Measurements from ENCODE around the gene RTN4R. TPM values are rescaled to one million over a fixed set of nuclear protein-coding genes. Genes with fewer than 3 reads are reported as not detected.

RTN4R gene
- total and polyA plus RNA-seq, 9 of the 15 experiments (the other 6 are each of a cell fraction or from before 2014, with no cell fraction given) = 0.04 to 2.8 (median 1.4) TPM; not detected in 3

DNA sequence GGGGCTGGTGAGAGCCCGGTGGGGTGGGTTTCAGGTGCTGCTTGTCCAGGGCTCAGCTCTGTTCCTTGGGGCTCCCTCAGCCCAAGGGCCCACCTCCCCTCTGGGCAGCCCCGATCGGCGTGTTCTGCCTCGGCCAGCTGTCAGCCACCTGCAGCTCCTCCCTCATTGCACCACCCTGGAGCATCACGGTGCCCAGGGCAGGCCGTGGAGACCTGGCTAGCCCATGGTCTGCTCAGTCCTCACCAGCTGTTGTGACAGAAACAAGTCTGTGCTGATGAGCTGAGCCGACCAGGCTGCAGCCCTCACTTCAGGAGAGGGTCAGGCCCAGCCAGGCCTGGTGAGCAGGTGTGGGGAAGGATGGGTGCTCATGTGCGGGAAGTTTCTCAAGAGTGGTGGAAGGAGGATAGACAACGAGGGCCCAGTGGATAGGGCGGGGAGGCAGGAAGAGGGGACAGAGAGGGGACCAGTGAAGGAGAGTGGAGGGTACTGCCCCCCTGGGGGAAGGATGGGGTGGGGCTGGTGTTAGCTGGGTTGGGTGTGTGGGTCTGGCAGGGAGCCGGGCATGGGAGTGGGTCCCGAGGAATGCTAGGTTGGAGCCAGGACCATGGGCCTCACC, 16.5 kb upstream of the RTN4R start (continued):
- TF ChIP-seq, protein P1, sequence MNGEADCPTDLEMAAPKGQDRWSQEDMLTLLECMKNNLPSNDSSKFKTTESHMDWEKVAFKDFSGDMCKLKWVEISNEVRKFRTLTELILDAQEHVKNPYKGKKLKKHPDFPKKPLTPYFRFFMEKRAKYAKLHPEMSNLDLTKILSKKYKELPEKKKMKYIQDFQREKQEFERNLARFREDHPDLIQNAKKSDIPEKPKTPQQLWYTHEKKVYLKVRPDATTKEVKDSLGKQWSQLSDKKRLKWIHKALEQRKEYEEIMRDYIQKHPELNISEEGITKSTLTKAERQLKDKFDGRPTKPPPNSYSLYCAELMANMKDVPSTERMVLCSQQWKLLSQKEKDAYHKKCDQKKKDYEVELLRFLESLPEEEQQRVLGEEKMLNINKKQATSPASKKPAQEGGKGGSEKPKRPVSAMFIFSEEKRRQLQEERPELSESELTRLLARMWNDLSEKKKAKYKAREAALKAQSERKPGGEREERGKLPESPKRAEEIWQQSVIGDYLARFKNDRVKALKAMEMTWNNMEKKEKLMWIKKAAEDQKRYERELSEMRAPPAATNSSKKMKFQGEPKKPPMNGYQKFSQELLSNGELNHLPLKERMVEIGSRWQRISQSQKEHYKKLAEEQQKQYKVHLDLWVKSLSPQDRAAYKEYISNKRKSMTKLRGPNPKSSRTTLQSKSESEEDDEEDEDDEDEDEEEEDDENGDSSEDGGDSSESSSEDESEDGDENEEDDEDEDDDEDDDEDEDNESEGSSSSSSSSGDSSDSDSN (IDR thresholded peaks at IDR 0.05; ENCODE audit: borderline replicate concordance in 1 of 2, low read depth in 2 of 2, low read length in 2 of 2) = peak; percentile 48 to 78; a peak in 3 of 4 replicates
- TF ChIP-seq POLR2AphosphoS5 (IDR thresholded peaks at IDR 0.05; ENCODE audit: control insufficient read depth, insufficient read depth, low read depth, low read length) = no peak
- TF ChIP-seq ARID1B (IDR thresholded peaks at IDR 0.05) = no peak
- no peak for TF ChIP-seq KDM4B (IDR thresholded peaks at IDR 0.05; ENCODE audit: borderline replicate concordance in 2 of 2, low read depth in 1 of 2)
- TF ChIP-seq KAT2B (IDR thresholded peaks at IDR 0.05; ENCODE audit: low read depth, low read length) = no peak

DNA sequence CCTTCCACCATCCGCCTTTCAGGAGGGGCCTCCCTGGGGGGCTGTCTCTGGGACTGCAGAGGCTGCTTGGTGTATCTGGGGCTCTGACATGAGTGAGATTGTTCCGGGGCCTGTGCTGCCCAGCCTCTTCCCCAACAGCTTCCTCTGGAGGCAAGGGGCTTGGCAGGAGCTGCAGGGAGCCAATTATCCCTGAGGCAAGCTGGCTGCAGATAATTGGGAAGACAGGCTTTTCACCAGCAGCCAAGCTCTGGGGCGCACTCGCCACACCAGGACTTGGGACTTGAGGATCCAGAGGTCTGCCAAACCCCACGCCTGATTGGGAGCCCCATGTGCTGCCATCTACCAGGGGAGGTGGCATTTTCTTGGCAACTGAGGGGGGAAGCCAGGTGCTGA, 15.6 kb upstream of the RTN4R start:
- H3K4me1 ChIP-seq (replicated peaks in 1 of 2; ENCODE audit: control insufficient read depth in 2 of 2, insufficient read depth in 2 of 2, low read length in 2 of 2) = peaks cover 0 to 25% of the 10 kb centered on the region in 2 experiments; a peak in 3 of 5 replicates
- intact Hi-C loops (cut with micrococcal nuclease) (no loop called here), in situ Hi-C loops (cut with MboI) (no loop called here)
- H3K9me1 ChIP-seq (ENCODE audit: control insufficient read depth, insufficient read depth, low read length) = peaks cover 2% of the 10 kb centered on the region
- FAIRE-seq (no peak), ATAC-seq (no peak), DNase-seq (ENCODE audit: extremely low read depth in 1 of 4, low spot score in 3 of 4) (peak in 1 of 4 experiments; percentile 27)
- CTCF ChIA-PET (ENCODE audit: low intra/inter-chr PET ratio) = interaction anchor here (4.8 kb wide), 1 partner anchor 126 kb away, joined by 126 read pairs; no protein-coding TSS in a partner anchor
- H3K27me3 ChIP-seq (ENCODE audit: control insufficient read depth in 2 of 2, insufficient read depth in 2 of 2, low read length in 2 of 2) = peaks cover 20 to 68% of the 10 kb centered on the region in 2 experiments; a peak in 4 of 5 replicates
- H3K9me3 ChIP-seq (replicated peaks; ENCODE audit: control insufficient read depth, insufficient read depth, low read depth, low read length) = no peaks in the 10 kb centered on the region
- H3K9ac ChIP-seq (ENCODE audit: insufficient read depth in 1 of 2, low read depth in 2 of 2, low read length in 2 of 2) = peak overlapping the region in 1 of 2 experiments; percentile 2; a peak in 1 of 4 replicates
- no TSS peak for BruUV-seq (replicated peaks)
- no peak overlapping the region for H3K4me2 ChIP-seq (ENCODE audit: insufficient read depth, low read length)
- H4K20me1 ChIP-seq (replicated peaks; ENCODE audit: control insufficient read depth, insufficient read depth, low read length) = peaks cover 28% of the 10 kb centered on the region
- H3K36me3 ChIP-seq (ENCODE audit: control insufficient read depth, insufficient read depth, low read length) = no peaks in the 10 kb centered on the region
- no peak overlapping the region for H3K4me3 ChIP-seq
- no peak overlapping the region for H3K27ac ChIP-seq (ENCODE audit: extremely low read depth, low read depth, low read length)
- no peaks in the 10 kb centered on the region for H3K79me2 ChIP-seq (ENCODE audit: control insufficient read depth, insufficient read depth, low read length)
- under 1% methylated on average over 5 of the region's 5 CpGs for WGBS (ENCODE audit: insufficient coverage, low coverage, missing lambda C conversion rate)
- POLR2A ChIA-PET = interaction anchor here (0.6 to 1.9 kb wide), 11 partner anchors 8 to 166 kb away, joined by 3 to 8 read pairs (median 4); partner anchors contain the start of gene TRMT2A
- no peak overlapping the region for H2AFZ ChIP-seq (ENCODE audit: low read depth, low read length)
- TF ChIP-seq, protein P2, sequence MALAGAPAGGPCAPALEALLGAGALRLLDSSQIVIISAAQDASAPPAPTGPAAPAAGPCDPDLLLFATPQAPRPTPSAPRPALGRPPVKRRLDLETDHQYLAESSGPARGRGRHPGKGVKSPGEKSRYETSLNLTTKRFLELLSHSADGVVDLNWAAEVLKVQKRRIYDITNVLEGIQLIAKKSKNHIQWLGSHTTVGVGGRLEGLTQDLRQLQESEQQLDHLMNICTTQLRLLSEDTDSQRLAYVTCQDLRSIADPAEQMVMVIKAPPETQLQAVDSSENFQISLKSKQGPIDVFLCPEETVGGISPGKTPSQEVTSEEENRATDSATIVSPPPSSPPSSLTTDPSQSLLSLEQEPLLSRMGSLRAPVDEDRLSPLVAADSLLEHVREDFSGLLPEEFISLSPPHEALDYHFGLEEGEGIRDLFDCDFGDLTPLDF (CRISPR knock-in tag; IDR thresholded peaks at IDR 0.05) = no peak
- peak; percentile 86 for TF ChIP-seq SETDB1 (IDR thresholded peaks at IDR 0.05; ENCODE audit: low read length)
- 0 out of 2 replicates have a peak, but pooled peaks have one; percentile 17 for TF ChIP-seq MBD2 (IDR thresholded peaks at IDR 0.05; ENCODE audit: borderline replicate concordance, low read depth)
- no peak for TF ChIP-seq ZEB2 (IDR thresholded peaks at IDR 0.05)
- TF ChIP-seq HMGN3 (IDR thresholded peaks at IDR 0.05; ENCODE audit: borderline replicate concordance, extremely low read depth, insufficient read length, low read depth, low read length) = peak; percentile 9
- TF ChIP-seq, protein P3, sequence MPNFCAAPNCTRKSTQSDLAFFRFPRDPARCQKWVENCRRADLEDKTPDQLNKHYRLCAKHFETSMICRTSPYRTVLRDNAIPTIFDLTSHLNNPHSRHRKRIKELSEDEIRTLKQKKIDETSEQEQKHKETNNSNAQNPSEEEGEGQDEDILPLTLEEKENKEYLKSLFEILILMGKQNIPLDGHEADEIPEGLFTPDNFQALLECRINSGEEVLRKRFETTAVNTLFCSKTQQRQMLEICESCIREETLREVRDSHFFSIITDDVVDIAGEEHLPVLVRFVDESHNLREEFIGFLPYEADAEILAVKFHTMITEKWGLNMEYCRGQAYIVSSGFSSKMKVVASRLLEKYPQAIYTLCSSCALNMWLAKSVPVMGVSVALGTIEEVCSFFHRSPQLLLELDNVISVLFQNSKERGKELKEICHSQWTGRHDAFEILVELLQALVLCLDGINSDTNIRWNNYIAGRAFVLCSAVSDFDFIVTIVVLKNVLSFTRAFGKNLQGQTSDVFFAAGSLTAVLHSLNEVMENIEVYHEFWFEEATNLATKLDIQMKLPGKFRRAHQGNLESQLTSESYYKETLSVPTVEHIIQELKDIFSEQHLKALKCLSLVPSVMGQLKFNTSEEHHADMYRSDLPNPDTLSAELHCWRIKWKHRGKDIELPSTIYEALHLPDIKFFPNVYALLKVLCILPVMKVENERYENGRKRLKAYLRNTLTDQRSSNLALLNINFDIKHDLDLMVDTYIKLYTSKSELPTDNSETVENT (CRISPR knock-in tag; IDR thresholded peaks at IDR 0.05) = 0 out of 2 replicates have a peak, but pooled peaks have one; percentile 33

Measured in K562 (cell line).